Stimulated activated CD4-positive, alpha-beta T cell treated with anti-CD3 and anti-CD28 coated beads, Interleukin-12 subunit alpha, Interleukin-12 subunit beta, amount 100 ng/mL, for 24 hours (primary cell): ENCODE results near the gene DLD.

Experiments
- DNase-seq, 2 experiments: peaks; one replicate each; pipeline ENCODE4 v3.0.0-alpha.2; 2020; ENCODE audit warnings: low read depth in 2 of 2

DLD gene

DNA sequence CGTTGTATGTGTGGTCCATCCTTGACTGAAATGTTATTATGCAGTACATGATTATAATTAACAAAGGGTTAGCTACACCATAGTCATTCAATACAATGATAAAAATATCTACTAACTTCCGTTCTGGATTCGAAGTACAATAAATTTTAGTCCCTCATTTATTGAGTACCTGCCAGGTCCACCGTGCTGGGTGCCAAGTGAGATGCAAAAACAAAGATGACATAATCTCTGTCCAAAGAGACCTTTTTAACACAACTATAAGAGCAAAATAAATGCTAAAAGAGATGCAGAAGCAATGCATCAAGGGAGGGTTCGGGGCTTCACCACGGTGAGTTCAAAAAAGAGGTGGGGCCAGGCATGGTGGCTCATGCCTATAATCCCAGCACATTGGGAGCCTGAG, 78.9 kb downstream of the DLD start:
- no peak for DNase-seq
